HFF-Myc (cell line): ENCODE measurements around the gene TMEM186.

Experiments
- DNase-seq: peaks from one replicate; pipeline ENCODE4 v3.0.0-alpha.2; 2011; ENCODE audit warnings: low read depth; ENCODE audit errors: extremely low read depth
- H3K4me3 ChIP-seq: replicated peaks from 2 replicates; pipeline ENCODE4 v1.5.1; 2011; ENCODE audit warnings: low read depth, mild to moderate bottlenecking, control low read depth, low read length
- TF ChIP-seq, protein P1 (sequence below): IDR thresholded peaks from 2 replicates; pipeline ENCODE4 v1.5.1; 2012; ENCODE audit warnings: mild to moderate bottlenecking, low read depth, low read length, control low read depth; ENCODE audit errors: missing control alignments

TMEM186 gene

DNA sequence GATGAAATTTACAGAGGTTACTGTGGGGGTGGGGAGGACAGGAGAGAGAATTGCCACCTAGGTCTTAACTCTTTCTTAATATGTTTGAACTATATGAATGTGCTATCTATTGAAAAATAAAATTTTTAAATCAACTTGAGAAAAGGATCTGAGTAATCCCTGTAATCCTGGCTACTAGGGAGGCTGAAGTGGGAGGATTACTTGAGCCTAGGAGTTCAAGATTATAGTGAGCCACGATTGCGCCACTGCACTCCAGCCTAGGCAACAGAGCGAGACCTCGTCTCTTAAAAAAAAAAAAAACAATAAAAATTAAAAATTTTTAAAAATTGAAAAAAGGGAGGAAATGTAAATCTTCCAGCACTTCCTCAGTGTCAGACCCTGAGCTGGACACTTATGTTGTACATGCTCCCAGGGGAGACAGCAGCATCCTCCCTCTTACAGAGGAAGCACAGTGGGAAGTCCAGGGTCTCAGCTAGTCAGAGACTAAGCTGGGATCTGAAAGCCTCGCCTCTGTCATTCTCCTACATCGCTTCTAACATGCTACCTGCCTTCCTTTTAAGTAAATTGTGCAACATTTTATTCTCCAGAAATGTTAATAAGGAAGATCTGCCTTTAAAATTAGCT, 22.1 kb upstream of the TMEM186 start:
- TF ChIP-seq, protein P1, sequence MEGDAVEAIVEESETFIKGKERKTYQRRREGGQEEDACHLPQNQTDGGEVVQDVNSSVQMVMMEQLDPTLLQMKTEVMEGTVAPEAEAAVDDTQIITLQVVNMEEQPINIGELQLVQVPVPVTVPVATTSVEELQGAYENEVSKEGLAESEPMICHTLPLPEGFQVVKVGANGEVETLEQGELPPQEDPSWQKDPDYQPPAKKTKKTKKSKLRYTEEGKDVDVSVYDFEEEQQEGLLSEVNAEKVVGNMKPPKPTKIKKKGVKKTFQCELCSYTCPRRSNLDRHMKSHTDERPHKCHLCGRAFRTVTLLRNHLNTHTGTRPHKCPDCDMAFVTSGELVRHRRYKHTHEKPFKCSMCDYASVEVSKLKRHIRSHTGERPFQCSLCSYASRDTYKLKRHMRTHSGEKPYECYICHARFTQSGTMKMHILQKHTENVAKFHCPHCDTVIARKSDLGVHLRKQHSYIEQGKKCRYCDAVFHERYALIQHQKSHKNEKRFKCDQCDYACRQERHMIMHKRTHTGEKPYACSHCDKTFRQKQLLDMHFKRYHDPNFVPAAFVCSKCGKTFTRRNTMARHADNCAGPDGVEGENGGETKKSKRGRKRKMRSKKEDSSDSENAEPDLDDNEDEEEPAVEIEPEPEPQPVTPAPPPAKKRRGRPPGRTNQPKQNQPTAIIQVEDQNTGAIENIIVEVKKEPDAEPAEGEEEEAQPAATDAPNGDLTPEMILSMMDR = no peak
- no peak overlapping the region for H3K4me3 ChIP-seq
- no peak for DNase-seq

DNA sequence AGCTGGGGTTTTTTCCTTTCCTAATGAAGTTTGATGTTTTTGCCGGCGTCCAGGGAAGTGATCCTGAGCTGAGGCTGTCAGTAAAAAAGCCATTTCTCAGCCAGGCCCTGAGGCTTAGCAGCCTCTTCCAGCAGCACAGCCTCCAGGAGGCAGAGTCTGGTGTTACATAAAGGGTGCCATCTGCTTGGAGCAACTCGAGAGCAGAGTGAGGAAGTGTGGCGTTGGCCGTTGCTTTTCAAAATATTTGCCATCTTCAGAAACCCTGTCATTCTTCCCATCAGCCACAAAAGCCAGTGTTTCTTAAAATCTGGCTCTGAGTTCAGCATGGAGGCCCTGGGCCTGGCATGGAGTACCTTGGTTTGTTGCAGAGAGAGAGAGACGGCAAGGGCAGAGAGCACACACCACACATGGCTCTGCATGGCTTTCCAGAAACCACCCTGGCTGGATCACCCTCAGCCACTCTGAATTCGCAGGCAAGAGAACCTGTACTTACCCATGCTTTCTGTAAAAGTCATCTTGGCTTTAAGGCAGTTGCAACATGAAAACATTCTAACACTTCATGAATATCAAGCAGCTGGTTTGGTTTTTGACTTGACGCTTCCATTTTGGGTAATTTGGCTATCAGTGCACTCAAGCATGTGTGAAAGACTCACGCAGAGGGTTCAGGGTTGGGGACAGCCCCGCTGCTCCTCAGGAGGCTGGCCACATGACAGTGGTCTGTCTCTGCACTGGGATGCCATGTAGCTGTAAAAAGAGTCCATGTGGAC, 21.2 kb upstream of the TMEM186 start:
- no peak for DNase-seq
- H3K4me3 ChIP-seq = no peak overlapping the region
- TF ChIP-seq, protein P1 = no peak

DNA sequence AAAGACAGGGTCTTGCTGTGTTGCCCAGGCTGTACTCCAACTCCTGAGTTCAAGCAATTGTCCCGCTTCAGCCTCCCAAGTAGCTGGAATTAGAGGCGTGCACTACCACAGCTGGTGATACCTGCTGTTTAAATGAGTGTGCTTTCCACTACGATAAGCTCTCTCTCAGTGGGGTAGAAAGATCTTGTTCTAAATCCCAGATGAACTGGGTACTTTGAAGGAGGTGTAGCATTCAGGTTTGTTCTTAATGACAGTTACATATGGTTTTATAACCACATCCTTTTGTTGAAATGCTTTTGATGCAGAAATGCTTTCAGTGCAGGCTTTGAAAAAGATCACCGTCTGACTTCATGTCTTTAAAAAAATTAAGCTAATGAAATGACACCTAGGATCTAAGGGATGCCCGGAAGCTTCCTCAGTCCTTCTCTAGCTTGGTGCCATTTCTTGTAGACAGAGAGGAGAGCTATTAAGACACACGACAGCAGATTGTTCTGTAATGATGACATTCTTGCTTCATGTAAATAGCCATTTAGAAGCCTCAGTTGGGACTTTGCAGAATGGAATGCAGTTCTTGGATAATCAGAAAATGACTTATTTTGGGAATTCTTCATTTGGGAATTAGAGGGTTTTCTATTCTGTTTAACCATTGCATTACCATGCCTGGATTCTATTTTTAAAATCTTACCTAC, 19.7 kb upstream of the TMEM186 start:
- H3K4me3 ChIP-seq = no peak overlapping the region
- TF ChIP-seq, protein P1 = no peak
- DNase-seq = no peak

DNA sequence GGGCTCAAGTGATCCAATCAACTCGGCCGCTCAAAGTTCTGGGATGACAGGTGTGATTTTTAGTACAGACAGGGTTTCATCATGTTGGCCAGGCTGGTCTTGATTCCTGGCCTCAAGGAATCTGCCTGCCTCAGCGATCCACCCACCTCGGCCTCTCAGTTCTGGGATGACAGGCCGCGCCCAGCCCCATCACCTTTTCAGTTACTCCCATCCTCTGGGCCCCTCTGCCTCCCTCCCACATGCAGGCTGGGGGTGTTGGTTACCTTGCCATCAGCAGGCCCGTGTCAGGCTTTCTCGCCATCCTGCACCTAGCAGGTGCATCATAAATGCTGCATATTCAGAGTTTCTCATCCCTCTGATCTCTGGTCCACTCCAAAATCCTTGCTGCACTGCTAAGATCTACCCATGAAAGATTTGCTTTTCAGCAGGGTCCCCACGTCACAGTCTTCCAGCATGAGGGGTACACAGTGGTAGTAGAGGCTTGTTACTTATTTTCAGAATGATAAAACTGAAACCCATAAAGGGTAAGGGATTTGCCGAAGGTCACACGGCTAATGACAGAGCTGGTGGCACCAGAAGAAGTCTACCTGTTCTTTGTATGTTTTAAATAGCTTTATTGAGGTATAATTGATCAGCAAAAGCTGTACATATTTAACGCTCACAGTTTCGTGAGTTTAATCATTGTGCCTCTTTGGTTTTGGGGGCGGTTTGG, 16.8 kb upstream of the TMEM186 start:
- TF ChIP-seq, protein P1 = no peak
- H3K4me3 ChIP-seq = no peak overlapping the region
- DNase-seq = no peak

DNA sequence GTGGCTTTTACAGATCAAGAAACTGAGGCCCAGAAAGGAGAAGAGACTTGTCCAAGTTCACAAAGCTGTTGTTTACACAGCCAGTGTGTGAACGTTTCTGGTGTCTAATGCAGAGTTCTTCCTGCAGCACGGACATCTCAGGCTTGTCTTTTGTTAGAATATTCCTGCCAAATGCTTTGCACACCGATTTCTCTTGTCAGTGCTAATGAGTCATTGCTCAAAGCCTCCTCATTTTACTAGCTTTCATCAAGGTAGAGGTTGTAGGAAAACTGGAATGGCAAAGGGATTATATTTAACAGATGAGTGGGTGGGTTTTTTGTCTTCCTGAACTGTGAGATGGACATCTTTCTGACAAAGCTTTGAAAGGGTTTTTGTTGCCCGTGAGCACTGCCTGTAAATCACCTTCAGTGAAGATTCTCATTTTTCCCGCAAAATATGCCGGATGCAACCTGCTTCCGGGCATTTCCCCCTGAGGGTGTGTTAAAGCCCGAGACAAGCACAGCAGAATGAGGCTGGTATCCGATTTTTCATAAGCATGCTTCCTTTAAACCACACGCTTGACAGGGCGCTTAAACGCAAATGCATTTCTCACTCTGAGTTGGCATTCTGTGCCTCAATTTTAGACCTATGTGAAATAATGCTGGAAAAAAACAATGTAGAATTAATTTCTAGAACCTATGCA, 14.9 kb upstream of the TMEM186 start:
- TF ChIP-seq, protein P1 = no peak
- no peak for DNase-seq
- no peak overlapping the region for H3K4me3 ChIP-seq
